HG03103 (cell line): ENCODE measurements around the gene ADIPOR2.
"Not testable (repeated sequence)": the region's sequence is repeated elsewhere in the genome, so short reads cannot be mapped to it uniquely, and the experiment has no call there.

Source experiments
- ATAC-seq: cut with Tn5 transposase; IDR thresholded peaks from one replicate; pipeline ENCODE4 v1.9.1; 2021; ENCODE audit warnings: low read depth; ENCODE audit not compliant: unreplicated experiment

The ADIPOR2 gene

GRCh38 chr12:1809591-1810190 is 118.8 kb downstream of the ADIPOR2 start:
- ATAC-seq: no peak

- no peak for ATAC-seq
Observed at GRCh38 chr12:1810201-1810930, 119.5 kb downstream of the ADIPOR2 start.

- ATAC-seq: no peak
Observed at GRCh38 chr12:1810931-1811280, 120.0 kb downstream of the ADIPOR2 start.

GRCh38 chr12:1811281-1811947 is 120.5 kb downstream of the ADIPOR2 start:
- no peak for ATAC-seq

GRCh38 chr12:1811948-1812291 is 121.0 kb downstream of the ADIPOR2 start:
- no peak for ATAC-seq

GRCh38 chr12:1812650-1813302 is 121.9 kb downstream of the ADIPOR2 start:
- no peak for ATAC-seq

GRCh38 chr12:1814266-1814665 is 123.4 kb downstream of the ADIPOR2 start:
- no peak for ATAC-seq

- no peak for ATAC-seq
Observed at GRCh38 chr12:1815108-1815507, 124.2 kb downstream of the ADIPOR2 start.

GRCh38 chr12:1815814-1816729 is 125.2 kb downstream of the ADIPOR2 start:
- ATAC-seq: no peak

GRCh38 chr12:1816730-1817348 is 126.0 kb downstream of the ADIPOR2 start:
- no peak for ATAC-seq

GRCh38 chr12:1817928-1818327 is 127.1 kb downstream of the ADIPOR2 start:
- not testable (repeated sequence) for ATAC-seq

GRCh38 chr12:1819050-1819449 is 128.2 kb downstream of the ADIPOR2 start:
- ATAC-seq: no peak

- no peak for ATAC-seq
Observed at GRCh38 chr12:1819571-1819970, 128.7 kb downstream of the ADIPOR2 start.

- ATAC-seq: no peak
Observed at GRCh38 chr12:1820191-1820895, 129.5 kb downstream of the ADIPOR2 start, which contains the start of gene LRTM2. TSS of gene LRTM2 (plus strand) at chr12:1820565. CDS start at chr12:1828149, 7,584 bp downstream.

GRCh38 chr12:1820896-1821291 is 130.0 kb downstream of the ADIPOR2 start:
- no peak for ATAC-seq

GRCh38 chr12:1821805-1822204 is 130.9 kb downstream of the ADIPOR2 start:
- no peak for ATAC-seq

- ATAC-seq: no peak
Observed at GRCh38 chr12:1822699-1823098, 131.8 kb downstream of the ADIPOR2 start.

- ATAC-seq: no peak
Observed at GRCh38 chr12:1823237-1823636, 132.4 kb downstream of the ADIPOR2 start.

- no peak for ATAC-seq
Observed at GRCh38 chr12:1825382-1826102, 134.7 kb downstream of the ADIPOR2 start.
